HG02642 (cell line): Measurements from ENCODE around the gene OR2Z1.

Experiments used
- ATAC-seq: cut with Tn5 transposase; IDR thresholded peaks from one replicate; pipeline ENCODE4 v1.9.1; 2021; ENCODE audit warnings: mild to moderate bottlenecking; ENCODE audit not compliant: unreplicated experiment, poor library complexity

Gene OR2Z1, protein sequence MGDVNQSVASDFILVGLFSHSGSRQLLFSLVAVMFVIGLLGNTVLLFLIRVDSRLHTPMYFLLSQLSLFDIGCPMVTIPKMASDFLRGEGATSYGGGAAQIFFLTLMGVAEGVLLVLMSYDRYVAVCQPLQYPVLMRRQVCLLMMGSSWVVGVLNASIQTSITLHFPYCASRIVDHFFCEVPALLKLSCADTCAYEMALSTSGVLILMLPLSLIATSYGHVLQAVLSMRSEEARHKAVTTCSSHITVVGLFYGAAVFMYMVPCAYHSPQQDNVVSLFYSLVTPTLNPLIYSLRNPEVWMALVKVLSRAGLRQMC

DNA sequence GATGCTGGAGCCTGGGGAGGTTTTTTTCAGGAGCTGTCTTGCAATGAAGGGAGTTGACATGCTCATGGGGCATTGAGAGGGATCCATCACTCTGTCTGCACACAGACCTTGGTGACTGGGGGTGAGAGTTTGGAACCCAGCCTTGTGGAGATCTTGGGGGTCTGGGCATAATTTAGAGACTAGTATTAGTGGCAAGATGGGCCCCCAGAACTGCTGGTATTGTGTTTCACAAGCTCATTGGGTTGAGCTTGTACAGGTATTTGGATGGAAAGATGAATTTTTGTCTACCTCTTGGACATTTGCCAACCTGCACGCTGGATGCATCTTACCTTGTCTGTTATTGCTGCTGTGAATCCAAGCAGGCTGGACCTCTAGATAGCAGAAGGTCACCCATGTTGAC lies at the start of gene OR2Z1:
TSS of gene OR2Z1 (plus strand) at position 301 of the 400 bp plus-strand sequence. CDS start 9,395 bp downstream, outside the sequence.
- ATAC-seq: no peak

DNA sequence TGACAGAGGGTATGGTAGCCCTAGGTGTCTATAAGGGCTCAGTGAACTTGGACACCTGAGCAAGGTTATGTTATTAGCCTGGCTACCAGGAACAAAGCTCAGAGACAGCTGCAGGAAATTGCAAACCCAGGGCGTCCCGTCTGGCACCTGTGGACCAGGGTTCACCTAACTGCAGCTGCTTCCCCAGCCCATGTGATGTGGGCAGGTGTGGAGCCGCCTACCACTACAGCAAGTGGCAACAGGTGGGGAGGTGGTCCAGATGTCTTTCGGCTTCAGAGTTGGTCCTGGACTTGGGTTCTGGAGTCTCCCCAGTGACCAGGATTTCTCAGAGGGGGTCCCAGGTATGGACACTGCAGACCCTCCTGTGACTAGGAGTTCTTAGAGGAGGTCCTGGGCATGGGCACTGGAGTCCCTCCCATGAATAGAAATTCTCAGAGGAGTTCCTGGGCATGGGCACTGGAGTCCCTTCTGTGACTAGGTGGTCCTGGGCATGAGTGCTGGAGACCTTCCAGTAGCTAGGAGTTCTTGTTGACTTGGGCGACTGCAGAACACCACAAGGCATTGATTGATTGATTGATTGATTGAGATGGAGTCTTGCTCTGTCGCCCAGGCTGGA lies 48.0 kb upstream of the OR2Z1 start:
- no peak for ATAC-seq

DNA sequence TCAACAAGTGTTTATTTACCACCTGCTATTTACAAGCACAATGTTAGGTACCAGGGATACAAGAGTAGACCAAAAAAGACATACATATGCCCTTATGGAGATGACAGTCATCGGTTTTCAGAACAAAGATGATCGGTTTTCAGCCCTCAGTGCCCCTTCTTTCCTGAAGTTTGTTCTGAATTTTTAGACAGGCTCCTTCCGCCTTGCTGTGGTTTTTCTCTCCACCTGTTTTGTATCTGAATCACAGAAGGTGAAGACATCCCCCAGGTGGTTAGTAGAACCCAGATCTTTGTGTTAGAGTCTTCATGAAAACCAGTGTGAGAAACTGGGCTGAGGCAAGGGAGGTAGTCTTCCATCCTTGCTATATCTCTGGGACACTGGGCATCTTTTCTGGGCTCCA lies 46.4 kb upstream of the OR2Z1 start:
- no peak for ATAC-seq

DNA sequence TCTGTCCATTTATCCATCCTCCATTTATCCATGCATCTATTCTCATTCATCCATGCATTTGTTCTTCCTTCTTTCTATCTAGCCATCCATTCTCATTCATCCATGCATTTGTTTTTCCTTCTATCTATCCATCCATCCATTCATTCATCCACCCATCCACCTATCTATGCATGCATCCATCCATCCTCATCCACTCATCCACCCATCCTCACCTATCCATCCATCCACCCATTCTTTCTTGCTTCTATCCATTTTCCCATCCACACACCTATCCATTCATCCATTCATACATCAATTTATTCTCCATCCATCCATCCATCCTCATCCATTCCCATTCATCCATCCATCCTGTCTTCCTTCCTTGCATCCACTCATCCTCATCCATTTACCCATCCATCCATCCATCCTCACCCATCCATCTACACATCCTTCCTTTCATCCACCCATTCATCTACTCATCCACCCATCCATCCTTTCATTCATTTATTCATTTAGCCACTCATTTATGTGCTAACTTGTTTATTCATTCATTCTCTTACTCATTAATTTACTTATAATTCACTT lies 43.1 kb upstream of the OR2Z1 start:
- ATAC-seq: no peak

DNA sequence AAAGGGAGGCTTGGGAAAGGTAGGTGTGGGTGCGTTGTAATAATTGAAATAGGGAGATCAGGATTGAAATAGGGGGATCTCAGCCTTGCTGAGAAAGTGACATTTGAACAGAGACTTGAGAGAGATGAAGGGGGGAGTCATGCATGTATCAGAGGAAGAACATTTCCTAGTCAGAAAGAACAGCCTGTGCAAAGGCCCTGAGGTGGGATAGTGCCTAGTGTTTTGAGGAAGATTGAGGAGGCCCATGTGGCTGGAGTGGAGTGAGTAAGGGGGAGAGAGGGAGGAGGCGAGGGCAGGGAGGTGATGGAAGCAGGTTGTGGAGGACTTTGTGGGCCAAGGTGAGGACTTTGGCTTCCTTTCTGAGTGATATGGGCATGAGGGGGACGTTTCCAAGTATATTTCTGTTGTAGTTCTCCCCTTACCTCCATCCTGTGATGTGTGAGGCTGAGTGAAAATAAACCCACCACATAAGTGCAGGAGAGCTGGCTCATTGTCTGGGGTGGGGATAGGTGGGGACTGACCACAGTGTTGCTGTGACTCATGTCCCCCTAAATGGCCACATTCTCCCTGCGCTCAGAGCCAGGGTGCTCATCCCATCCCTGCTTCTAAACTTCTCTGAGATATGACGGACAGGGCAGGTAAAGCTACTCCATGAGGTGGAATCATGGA lies 40.6 kb upstream of the OR2Z1 start:
- no peak for ATAC-seq

DNA sequence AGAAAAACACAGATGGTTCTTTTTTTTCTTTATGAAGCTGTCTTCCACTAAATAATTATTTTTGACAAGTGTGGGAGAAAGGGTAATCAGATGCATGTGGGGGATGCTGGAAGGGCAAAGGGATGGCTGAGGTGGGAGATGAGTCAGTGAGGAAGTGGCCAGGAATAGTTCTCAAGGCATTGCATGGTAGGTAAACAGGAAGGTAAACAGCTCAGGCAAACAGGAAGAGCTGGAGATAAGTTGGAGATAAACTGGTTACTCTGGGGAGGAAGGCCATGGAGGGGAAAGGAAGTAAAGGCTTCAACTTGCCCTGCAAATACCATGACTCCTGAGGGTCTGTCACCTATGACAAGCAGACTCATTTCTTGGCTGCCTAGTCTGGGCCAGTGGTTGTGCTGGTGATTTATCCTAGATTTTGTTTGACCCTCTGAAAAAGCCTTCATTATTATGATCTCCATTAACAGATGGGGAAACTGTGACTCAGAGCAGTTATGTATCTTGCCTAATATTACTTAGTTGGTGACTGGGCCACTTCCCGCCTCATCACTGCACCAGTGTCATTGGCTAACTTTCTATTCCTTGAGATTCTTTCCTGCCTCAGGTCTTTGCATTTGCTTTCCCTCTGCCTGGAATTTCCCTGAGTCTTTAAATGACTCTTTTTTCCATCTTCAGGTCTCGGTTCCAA lies 39.9 kb upstream of the OR2Z1 start:
- no peak for ATAC-seq

DNA sequence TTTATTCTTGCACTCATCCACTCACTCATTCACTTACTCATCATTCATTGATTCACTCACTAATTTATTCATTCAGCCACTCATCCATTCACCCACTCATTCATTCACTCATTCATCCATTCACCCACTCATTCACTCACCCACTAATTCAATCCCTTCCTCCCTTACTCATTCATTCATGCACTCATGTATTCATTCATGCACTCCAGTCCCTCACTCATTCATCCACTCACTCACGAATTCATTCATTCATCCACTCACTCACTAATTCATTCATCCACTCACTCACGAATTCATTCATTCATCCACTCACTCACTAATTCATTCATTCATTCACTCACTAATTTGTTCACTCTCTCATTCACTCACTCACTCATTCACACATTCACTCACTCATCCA lies 39.0 kb upstream of the OR2Z1 start:
- ATAC-seq: no peak

DNA sequence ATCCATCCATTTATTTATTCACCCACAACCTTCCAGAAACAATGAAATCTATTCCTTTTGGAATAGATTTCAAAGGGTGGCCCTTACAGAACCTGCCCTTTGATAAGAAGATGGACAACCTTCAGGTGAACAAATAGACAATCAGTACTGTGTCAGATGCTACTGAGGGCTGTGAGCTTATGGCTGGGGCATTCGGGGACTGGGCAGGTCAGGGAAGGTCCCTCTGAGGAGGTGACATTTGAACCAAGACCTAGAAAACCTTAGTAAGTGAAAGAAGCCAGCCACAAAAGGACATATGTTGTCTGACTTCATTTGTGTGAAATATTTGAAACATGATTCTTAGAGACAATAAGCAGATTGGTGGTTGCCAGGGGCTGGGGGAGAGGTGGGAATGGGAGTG lies 38.5 kb upstream of the OR2Z1 start:
- no peak for ATAC-seq

DNA sequence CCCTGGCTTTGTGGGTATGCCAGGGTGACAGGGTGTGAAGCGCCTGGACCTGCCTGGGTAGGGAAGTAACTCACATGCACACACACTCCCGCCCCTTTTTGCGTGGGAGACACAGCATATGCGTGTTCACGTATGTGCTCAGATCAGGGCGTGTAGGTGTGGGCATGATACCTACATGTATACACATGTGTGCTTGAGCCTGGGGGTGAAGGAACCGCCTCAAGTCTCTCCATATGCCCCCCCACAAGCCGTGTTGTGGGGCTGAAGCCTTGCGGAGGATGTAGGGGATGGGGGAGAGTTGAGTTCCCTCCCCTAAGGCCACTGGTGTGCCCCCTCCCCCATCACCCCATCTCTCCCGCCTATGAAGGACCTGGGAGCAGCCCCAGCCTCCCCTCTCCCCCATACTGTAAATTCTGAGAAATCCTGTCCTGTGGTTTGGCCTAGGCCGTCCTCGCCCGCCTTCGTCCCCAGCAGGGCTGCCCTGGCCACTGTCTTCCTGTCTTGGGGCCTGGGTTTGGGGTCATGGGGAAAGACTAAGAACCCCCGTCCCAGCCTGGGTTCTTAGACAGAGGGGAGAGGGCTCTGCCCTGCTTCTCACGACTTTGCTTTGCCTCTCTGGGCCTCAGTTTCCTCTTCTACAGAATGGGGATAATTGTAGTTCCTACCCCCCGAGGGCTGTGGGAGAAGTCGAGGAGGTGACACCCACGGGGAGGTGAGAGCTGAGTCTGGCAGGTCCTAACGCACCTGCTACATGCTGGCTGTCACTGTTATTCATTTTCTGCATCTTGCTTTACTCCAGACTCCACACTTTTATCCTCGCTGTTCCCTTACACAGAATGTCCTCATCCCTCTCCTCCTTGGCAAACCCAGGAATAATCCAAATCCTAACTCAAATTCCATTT lies 37.2 kb upstream of the OR2Z1 start:
- ATAC-seq: no peak

DNA sequence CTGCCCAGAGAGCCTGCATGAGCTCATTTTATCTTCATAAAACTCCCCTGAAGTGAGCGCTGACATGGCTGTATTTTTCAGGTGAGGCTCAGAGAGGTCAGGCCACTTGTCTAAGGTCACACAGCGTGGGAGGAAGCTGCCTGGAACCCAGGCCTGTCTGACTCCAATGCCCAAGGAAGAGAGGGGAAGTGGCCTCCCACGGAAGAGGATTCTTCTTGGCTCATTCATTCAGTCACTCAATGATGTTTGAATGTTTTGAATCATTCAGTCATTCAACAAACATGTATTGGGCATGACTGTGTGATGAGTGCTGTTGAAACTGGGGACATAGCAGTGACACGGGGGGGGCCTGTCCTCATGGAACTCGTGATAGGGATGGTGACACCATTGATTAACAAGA lies 34.9 kb upstream of the OR2Z1 start:
- no peak for ATAC-seq

DNA sequence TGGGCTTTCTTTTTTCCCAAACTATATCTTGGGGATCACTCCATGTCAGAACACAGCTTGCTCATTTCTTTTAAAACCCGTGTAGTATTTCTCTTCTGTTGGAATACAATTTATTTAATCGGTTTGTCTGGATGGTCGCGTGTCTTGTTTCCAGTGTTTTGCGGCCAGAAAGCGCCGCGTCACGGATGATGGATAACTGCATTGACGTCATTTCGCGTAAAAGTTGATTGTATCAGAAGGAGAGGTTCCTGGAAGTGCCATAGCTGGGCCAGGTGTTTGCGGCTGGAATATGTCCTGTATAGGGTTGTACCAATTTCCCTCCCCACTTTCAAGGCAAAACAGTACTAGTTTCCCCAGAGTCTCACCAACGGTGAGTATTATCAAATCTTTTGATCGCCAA lies 32.5 kb upstream of the OR2Z1 start:
- no peak for ATAC-seq

DNA sequence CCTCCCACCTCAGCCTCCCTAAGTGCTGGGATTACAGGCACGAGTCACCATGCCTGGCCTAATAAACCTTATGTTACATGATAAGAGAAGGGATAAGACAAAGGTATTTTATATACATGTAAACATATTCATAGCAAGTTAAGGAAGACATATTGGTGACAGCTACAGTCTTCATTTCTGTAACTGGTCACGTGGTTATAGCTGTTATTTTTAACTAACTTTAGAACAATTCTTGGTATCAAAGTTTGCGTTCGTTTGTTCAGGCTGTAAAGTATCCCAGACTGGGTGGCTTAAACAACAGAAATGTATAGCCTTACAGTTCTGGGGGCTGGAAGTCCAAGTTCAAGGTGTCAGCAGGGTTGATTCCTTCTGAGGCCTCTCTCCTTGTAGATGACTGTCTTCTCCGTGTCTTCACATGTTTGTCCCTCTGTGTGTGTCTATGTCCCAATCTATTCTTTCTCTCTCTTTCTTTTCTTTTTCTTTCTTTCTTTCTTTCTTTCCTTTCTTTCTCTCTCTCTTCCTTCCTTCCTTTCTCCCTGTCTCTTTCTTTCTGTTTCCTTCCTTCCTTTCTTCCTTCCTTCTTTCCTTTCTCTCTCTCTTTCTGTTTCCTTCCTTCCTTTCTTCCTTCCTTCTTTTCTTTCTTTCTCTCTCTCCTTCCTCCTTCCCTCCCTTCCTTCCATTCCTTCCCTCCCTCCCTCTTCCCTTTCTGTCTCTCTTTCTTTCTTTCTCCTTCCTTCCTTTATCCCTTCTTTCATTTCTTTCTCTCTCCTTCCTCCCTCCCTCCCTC lies 30.5 kb upstream of the OR2Z1 start:
- ATAC-seq: no peak

DNA sequence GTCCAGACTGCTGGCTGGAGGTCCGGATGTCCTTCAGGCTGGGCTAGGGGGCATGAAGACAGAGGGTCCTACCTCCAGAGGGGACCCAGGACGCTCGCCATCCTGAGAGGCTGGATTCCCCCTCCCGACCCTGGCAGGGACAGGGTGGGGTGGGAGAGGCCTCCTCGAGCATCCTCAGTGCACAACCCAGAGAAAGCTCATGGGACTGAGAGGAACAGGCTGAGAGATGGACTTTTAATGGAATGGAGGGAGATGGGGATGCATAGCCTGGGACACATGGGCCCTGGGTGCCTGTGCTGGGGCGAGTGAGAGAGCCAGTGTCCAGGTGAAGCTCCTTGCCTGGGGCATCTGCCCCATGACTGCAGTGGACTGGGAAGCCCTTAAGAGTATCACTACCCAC lies 25.9 kb upstream of the OR2Z1 start:
- ATAC-seq: no peak

DNA sequence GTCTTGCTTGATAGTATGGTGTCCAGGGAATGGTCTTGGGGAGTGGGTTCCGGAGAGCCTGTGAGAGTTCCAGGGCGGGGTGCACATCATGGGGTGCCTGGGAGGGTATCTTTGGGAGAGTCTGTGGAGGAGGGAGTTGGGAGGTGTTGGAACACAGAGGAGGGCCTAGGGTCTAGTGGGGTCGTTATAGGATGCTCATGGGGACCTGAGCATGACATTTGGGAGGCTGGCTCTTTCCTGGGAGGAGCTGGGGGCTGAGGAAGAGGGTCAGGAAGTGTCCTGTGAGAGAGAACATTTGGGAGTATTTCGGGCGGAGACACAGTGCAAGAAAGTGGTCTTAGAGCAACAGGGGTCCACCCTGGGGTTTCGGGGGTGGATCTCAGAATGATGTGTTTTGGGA lies 25.5 kb upstream of the OR2Z1 start:
- ATAC-seq: no peak

DNA sequence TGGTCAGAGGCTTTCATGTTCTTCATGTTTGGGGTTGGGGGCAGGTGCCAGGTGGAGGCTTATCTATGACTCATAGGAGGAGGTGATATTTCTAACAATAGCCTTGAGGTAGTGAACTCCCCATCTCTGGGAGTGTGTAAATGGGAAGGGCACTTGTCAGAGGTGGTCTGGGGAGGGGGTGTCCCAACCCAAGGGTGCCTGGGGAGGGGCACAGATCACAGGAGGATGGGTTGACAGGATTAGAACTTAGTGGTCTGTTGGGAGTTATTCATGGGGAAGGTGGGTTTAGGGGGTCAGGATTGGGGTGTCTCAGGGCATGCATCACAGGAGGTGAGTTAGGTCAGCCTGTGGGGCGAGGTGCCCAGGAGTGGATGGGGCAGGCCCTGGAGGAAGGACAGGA lies 24.4 kb upstream of the OR2Z1 start:
- no peak for ATAC-seq

DNA sequence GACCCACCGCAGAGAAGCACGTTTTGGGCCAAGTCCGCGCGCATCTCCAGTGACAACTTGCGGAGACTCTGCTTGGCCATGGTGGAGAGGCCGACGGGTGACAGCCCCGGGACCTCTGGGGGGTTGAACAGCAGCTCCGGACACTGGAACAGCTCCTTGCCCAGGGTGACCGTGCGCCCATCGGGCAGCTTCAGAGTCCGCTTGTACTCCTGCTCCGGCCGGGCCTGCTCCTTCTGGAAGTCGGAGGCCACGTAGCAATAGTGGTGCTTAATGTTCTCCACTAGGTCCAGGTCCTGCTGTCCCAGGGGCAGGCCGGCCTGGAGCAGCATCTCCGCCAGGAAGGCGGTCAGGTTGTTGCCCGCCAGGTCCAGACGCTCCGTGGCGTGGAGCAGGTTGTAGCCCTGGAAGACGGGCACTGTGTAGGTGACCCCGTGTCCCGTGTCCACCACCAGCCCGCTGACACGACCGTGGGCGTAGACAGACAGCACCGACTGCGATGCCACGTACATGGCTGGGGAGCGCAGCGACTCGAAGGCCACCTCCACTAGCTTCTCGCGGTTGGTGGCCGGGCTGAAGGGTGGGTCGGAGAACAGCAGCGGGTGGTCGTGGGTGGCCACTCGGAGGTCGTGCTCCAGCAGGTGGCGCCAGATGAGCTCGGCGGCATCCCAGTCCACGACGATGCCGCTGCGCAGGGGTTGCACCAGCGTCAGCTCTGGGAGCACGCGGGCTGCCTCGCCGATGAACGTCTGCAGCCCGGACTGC lies 23.6 kb upstream of the OR2Z1 start:
- ATAC-seq: no peak

DNA sequence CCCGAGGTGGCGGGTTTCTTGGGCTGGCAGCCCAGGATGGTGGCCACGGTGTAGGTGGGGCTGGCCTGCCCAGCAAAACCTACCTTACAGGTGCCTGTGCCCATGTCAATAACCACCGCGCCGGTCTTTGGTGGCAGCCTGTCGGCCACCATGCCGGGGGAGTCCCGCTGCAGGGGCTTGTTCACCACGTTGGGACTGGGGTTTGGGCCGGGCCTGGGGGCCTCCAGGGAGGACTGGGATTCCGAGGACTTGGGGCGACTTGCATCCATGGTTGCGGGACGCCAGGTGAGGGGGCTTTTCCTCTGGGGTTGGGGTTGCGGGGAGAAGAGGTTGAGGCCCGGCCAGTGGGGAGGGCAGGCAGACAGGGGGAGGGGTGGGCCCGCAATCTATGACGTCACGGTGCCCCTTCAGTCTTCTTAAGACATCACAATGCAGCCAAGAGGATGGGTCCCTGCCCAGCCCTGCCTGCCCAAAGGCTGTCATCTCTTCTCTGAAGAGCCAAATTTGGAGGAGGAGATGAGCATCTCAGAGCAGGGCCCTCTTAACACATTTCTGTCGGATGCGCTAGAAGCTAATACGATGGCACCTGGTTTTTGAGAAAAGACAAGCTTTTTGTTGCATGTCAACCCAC lies 22.9 kb upstream of the OR2Z1 start, which contains the start of gene ACTL9:
TSS of gene ACTL9 (minus strand) at position 363 of the 631 bp plus-strand sequence. CDS start at position 269, 94 bp downstream.
- ATAC-seq: no peak

DNA sequence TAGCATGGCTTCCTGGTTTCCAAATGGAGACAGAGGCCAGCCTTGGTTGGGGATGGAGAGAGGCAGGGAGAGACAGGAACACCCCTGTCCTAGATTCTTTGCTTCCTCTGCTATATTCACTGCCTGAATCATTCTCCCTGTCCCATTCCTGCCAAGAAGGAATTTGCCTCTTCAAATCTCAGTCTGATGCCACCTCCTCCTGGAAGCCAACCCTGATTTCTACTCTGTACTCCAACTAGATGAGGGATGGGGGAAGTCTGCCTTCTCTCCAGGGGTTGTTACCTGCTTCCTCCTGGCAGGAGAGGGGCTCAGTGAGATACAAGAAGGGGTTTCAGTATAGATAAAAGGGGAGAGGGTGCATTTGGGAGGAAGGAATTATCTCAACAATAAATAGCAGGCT lies 21.5 kb upstream of the OR2Z1 start:
- no peak for ATAC-seq
